ENCODE measurements around the gene CNIH2. TPM values are rescaled to one million over a fixed set of nuclear protein-coding genes. Genes with fewer than 3 reads are reported as not detected.
A peak's percentile ranks its signal among the peaks of the same experiment; 100 is the strongest.

The CNIH2 gene
- total and polyA plus RNA-seq, 2 of the 8 experiments (the other 6 are each of a cell fraction or from before 2014, with no cell fraction given): 12.5 to 15.8 TPM

- no peak overlapping the region for H3K23ac ChIP-seq (ENCODE audit: insufficient read length)
- peaks cover 0 to 4% (median under 1%) of the 10 kb centered on the region in 4 experiments; a peak in 2 of 7 replicates for H3K27me3 ChIP-seq (replicated peaks in 1 of 4; ENCODE audit: control insufficient read depth in 3 of 4, extremely low read depth in 1 of 4, insufficient read depth in 3 of 4, low read length in 3 of 4)
- H2BK120ac ChIP-seq (replicated peaks; ENCODE audit: low read depth, low read length): no peak overlapping the region
- H2BK15ac ChIP-seq (ENCODE audit: low read length): no peak overlapping the region
- no peak overlapping the region for H3K56ac ChIP-seq (replicated peaks; ENCODE audit: insufficient read length, low read depth, low read length)
- 93% methylated on average over 11 of the region's 14 CpGs; no CpG with 5 or more reads in 1 of the 2 experiments for WGBS, 2 experiments (ENCODE audit: extremely low coverage in 1 of 2, insufficient coverage in 1 of 2, insufficient read length in 1 of 2, insufficient replicate concordance in 2 of 2, low coverage in 1 of 2, low lambda C conversion rate in 2 of 2, missing lambda C conversion rate in 1 of 2)
- no peak for DNase-seq (ENCODE audit: low read depth in 1 of 2, low spot score in 2 of 2)
- H3K14ac ChIP-seq (ENCODE audit: insufficient read length): no peak overlapping the region
- H3K4me3 ChIP-seq (ENCODE audit: extremely low read depth in 1 of 4, insufficient read depth in 2 of 4, low read depth in 3 of 4, low read length in 4 of 4): no peak overlapping the region
- H3K4me2 ChIP-seq (ENCODE audit: insufficient read depth in 1 of 2, low read depth in 2 of 2, low read length in 2 of 2): no peak overlapping the region
- H3K79me1 ChIP-seq (ENCODE audit: low read depth, low read length): no peaks in the 10 kb centered on the region; the same call in 1 of the 2 replicates
- H3K4me1 ChIP-seq (replicated peaks in 1 of 4; ENCODE audit: control insufficient read depth in 3 of 4, insufficient read depth in 4 of 4, low read length in 3 of 4): peaks cover 0 to 12% (median 3%) of the 10 kb centered on the region in 4 experiments; a peak in 5 of 7 replicates
- no peak overlapping the region for H3K4ac ChIP-seq (replicated peaks; ENCODE audit: insufficient read length, low read depth, low read length)
- no peak overlapping the region for H3K18ac ChIP-seq (ENCODE audit: extremely low read depth, low read length)
- peaks cover 4% of the 10 kb centered on the region; the same call in 1 of the 2 replicates for H3K23me2 ChIP-seq (ENCODE audit: low read depth, low read length)
- no peak overlapping the region for H2BK20ac ChIP-seq (ENCODE audit: low read length)
- no peaks in the 10 kb centered on the region for H3K9me3 ChIP-seq (ENCODE audit: insufficient read depth in 2 of 2, low read depth in 1 of 2, low read length in 1 of 2)
- no peak overlapping the region for H2AFZ ChIP-seq (ENCODE audit: low read length)
- H2AK5ac ChIP-seq (ENCODE audit: low read depth, low read length): no peak overlapping the region
- H4K91ac ChIP-seq (replicated peaks; ENCODE audit: insufficient read length, low read length): no peak overlapping the region
- H4K20me1 ChIP-seq (replicated peaks in 1 of 2; ENCODE audit: control insufficient read depth in 1 of 2, insufficient read depth in 2 of 2, low read length in 2 of 2): peaks cover 0 to 10% of the 10 kb centered on the region in 2 experiments
- peak overlapping the region; percentile 35; the same call in 1 of the 2 replicates for H4K8ac ChIP-seq (ENCODE audit: extremely low read depth, insufficient read depth, low read length)
- H2BK12ac ChIP-seq (ENCODE audit: low read depth, low read length): no peak overlapping the region
- FAIRE-seq: no peak
- ChIA-PET CTCF (ENCODE audit: partially characterized antibody) (no interaction called here), POLR2A (ENCODE audit: partially characterized antibody) (interaction anchor here (1.2 kb wide), 2 partner anchors 10 kb away, joined by 3 read pairs; no protein-coding TSS in a partner anchor)
- H3K36me3 ChIP-seq (ENCODE audit: control insufficient read depth in 2 of 4, insufficient read depth in 4 of 4, low read length in 3 of 4): peaks cover 4 to 32% (median 15%) of the 10 kb centered on the region in 4 experiments
- H3K9ac ChIP-seq (replicated peaks in 1 of 4; ENCODE audit: extremely low read depth in 1 of 4, low read depth in 3 of 4, low read length in 3 of 4): no peak overlapping the region
- no peak overlapping the region for H3K27ac ChIP-seq (ENCODE audit: low read depth, low read length)
- TF ChIP-seq CHD2 (IDR thresholded peaks at IDR 0.05; ENCODE audit: low read length) (no peak), CHD1 (IDR thresholded peaks at IDR 0.05; ENCODE audit: low read depth, low read length) (no peak)
- no peak overlapping the region for H2BK5ac ChIP-seq (ENCODE audit: low read depth, low read length)
- H3K79me2 ChIP-seq (ENCODE audit: control insufficient read depth in 1 of 2, insufficient read depth in 2 of 2, low read length in 2 of 2): no peaks in the 10 kb centered on the region
- H4K5ac ChIP-seq (ENCODE audit: insufficient read length, low read depth, low read length): no peak overlapping the region
These were observed 1.9 kb upstream of the CNIH2 start for GRCh38 chr11:66275984-66276612.

Measured in H1 (cell line).